HepG2 (cell line): Measurements from ENCODE around the gene GRIK1. TPM values are rescaled to one million over a fixed set of nuclear protein-coding genes. Genes with fewer than 3 reads are reported as not detected.

Source experiments
- AKNA ChIP-seq: sonication (generic); formaldehyde crosslinking; IDR thresholded peaks from 2 replicates; pipeline ENCODE4 v1.4.0; 2020; ENCODE audit warnings: missing genetic modification reagents, borderline replicate concordance
- FOXO4 ChIP-seq: sonication (generic); formaldehyde crosslinking; conservative IDR thresholded peaks from 2 replicates; pipeline ENCODE4 v1.8.1; 2023; ENCODE audit warnings: missing genetic modification reagents
- GMEB2 ChIP-seq: IDR thresholded peaks from 2 replicates; pipeline ENCODE4 v1.6.1; 2016; ENCODE audit warnings: missing biosample characterization, missing genetic modification reagents, low read depth
- MLLT10 ChIP-seq: sonication (generic); formaldehyde crosslinking; IDR thresholded peaks from 2 replicates; pipeline ENCODE4 v1.4.0; 2020; ENCODE audit warnings: missing genetic modification reagents
- TFE3 ChIP-seq: IDR thresholded peaks from 2 replicates; pipeline ENCODE4 v1.6.1; 2016
- WIZ ChIP-seq: sonication (generic); formaldehyde crosslinking; IDR thresholded peaks from 2 replicates; pipeline ENCODE4 v1.5.1; 2020; ENCODE audit warnings: mild to moderate bottlenecking, missing genetic modification reagents
- XBP1 ChIP-seq: sonication (generic); formaldehyde crosslinking; IDR thresholded peaks from 2 replicates; pipeline ENCODE4 v1.5.0; 2020; ENCODE audit warnings: missing genetic modification reagents
- ZBTB38 ChIP-seq: sonication (generic); formaldehyde crosslinking; IDR thresholded peaks from 2 replicates; pipeline ENCODE4 v1.5.1; 2020; ENCODE audit warnings: mild to moderate bottlenecking, missing genetic modification reagents
- ZFP36L2 ChIP-seq: sonication (generic); formaldehyde crosslinking; IDR thresholded peaks from 2 replicates; pipeline ENCODE4 v1.4.0; 2020; ENCODE audit warnings: missing genetic modification reagents
- ZNF10 ChIP-seq: sonication (generic); formaldehyde crosslinking; IDR thresholded peaks from 2 replicates; pipeline ENCODE4 v1.4.0; 2020; ENCODE audit warnings: mild to moderate bottlenecking, low read depth, missing genetic modification reagents, borderline replicate concordance
- ZNF143 ChIP-seq: sonication (generic); formaldehyde crosslinking; IDR thresholded peaks from 2 replicates; pipeline ENCODE4 v1.4.0; 2020; ENCODE audit warnings: missing genetic modification reagents
- polyA plus RNA-seq, 8 experiments: library from polyadenylated mRNA; depleted of rRNA in 3 of 8; stranded (reverse) in 7 of 8; unstranded in 1 of 8; fragments of >200 nt; fragmentation: Illumina TruSeq in 4 of 8; extraction: Trizol in 4 of 8; gene quantifications; 2 replicates each; pipeline versions ENCODE4 v1.2.1 to v1.2.3, GENCODE V29; 2011 to 2016; ENCODE audit warnings: low read depth in 4 of 8, missing spikeins in 1 of 8, mixed read lengths in 1 of 8; ENCODE audit not compliant: insufficient read depth in 1 of 8
- total RNA-seq, 5 experiments: library from RNA; depleted of rRNA; stranded (reverse); fragments of >200 nt; fragmentation: Illumina TruSeq; extraction: Trizol; gene quantifications; 2 replicates each; pipeline ENCODE4 v1.2.3, GENCODE V29; 2016; ENCODE audit warnings: low read depth in 1 of 5

Gene GRIK1
- total and polyA plus RNA-seq, 2 of the 13 experiments (the other 11 are each of a cell fraction or from before 2014, with no cell fraction given) = not detected

- no peak for TF ChIP-seq ZNF143 (CRISPR knock-in tag)
- TF ChIP-seq WIZ (CRISPR knock-in tag) = no peak
- no peak for TF ChIP-seq XBP1 (CRISPR knock-in tag)
- TF ChIP-seq ZNF10 (CRISPR knock-in tag) = no peak
- no peak for TF ChIP-seq AKNA
- no peak for TF ChIP-seq GMEB2 (CRISPR knock-in tag)
- TF ChIP-seq MLLT10 (CRISPR knock-in tag) = no peak
- no peak for TF ChIP-seq ZFP36L2 (CRISPR knock-in tag)
- TF ChIP-seq TFE3 (CRISPR knock-in tag) = no peak
- TF ChIP-seq ZBTB38 (CRISPR knock-in tag) = no peak
- TF ChIP-seq FOXO4 (CRISPR knock-in tag) = no peak
These were observed 290.4 kb downstream of the GRIK1 start (continued) for GRCh38 chr21:29649406-29649814.
